ENCODE data around the gene VAV3.

The VAV3 gene

DNA sequence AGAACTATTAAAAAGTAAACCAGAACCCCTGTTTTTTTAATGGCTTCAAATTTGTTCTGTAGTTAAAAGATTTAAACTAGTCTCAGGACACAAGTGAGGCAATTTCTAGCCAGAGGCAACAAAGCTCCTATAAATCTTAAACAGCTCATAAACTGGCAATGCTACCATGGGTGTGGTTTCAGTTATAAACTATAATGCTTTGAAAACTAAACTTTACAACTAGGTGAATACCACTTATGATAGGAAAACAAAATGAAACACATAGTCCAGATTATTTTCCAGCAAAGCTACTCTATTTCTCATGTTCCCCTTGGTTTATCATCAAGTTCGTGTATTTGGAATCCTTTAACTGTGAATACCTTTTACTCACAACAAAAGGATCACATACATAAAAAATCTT, 282.5 kb downstream of the VAV3 start:
- no peak overlapping the region; the same call in 1 of the 2 replicates for H3K4me3 ChIP-seq (ENCODE audit: low read depth, low read length)
- DNase-seq (ENCODE audit: low read depth) = peak; percentile 59
- TF ChIP-seq CTCF (IDR thresholded peaks at IDR 0.05; ENCODE audit: control insufficient read depth, extremely low read depth, insufficient read depth) = no peak

GRCh38 chr1:107681001-107681479, 283.9 kb downstream of the VAV3 start:
- H3K4me3 ChIP-seq (ENCODE audit: low read depth, low read length) = no peak overlapping the region
- no peak for DNase-seq (ENCODE audit: low read depth)
- TF ChIP-seq CTCF (IDR thresholded peaks at IDR 0.05; ENCODE audit: control insufficient read depth, extremely low read depth, insufficient read depth) = no peak

- no peak for TF ChIP-seq CTCF (IDR thresholded peaks at IDR 0.05; ENCODE audit: control insufficient read depth, extremely low read depth, insufficient read depth)
- H3K4me3 ChIP-seq (ENCODE audit: low read depth, low read length) = no peak overlapping the region
- DNase-seq (ENCODE audit: low read depth) = no peak
Observed at GRCh38 chr1:107680579-107680985, 284.4 kb downstream of the VAV3 start.

- no peak for DNase-seq (ENCODE audit: low read depth)
- no peak for TF ChIP-seq CTCF (IDR thresholded peaks at IDR 0.05; ENCODE audit: control insufficient read depth, extremely low read depth, insufficient read depth)
- H3K4me3 ChIP-seq (ENCODE audit: low read depth, low read length) = no peak overlapping the region
Observed at GRCh38 chr1:107679411-107679953, 285.5 kb downstream of the VAV3 start.

- no peak for TF ChIP-seq CTCF (IDR thresholded peaks at IDR 0.05; ENCODE audit: control insufficient read depth, extremely low read depth, insufficient read depth)
- DNase-seq (ENCODE audit: low read depth) = no peak
- no peak overlapping the region for H3K4me3 ChIP-seq (ENCODE audit: low read depth, low read length)
Observed at GRCh38 chr1:107678993-107679392, 286.0 kb downstream of the VAV3 start.

GRCh38 chr1:107677697-107678096, 287.3 kb downstream of the VAV3 start:
- no peak for DNase-seq (ENCODE audit: low read depth)
- no peak for TF ChIP-seq CTCF (IDR thresholded peaks at IDR 0.05; ENCODE audit: control insufficient read depth, extremely low read depth, insufficient read depth)

DNA sequence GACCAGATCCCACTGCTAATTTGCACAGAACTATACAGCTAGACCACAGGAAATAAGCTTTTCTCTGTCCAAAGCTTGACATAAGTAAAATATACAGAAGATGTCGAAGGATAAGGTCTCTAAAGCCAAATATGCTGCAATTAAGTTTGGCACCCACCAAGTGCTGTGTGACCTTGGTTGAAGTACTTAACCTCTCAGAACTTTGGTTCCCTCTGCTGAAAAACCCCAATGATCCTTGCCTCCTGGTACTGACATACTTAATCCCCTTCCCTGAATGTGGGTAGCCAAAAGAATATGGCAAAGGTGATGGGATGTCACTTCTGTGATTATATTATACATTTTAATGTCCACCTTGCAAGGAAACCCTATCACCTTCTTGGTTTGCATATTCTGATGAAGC, 290.5 kb downstream of the VAV3 start:
- no peak overlapping the region for H3K4me3 ChIP-seq (ENCODE audit: low read depth, low read length)
- TF ChIP-seq CTCF (IDR thresholded peaks at IDR 0.05; ENCODE audit: control insufficient read depth, extremely low read depth, insufficient read depth) = no peak
- no peak for DNase-seq (ENCODE audit: low read depth)

More at GRCh38 chr1:107677697-107678096, 287.3 kb downstream of the VAV3 start:
- no peak overlapping the region for H3K4me3 ChIP-seq (ENCODE audit: low read depth, low read length)

Data from LNCaP clone FGC (cell line).